HepG2 (cell line): ENCODE data around the gene PRADC1. TPM values are rescaled to one million over a fixed set of nuclear protein-coding genes. Genes with fewer than 3 reads are reported as not detected.

Experiments
- ATAC-seq: fragments of 200-7000 bp; cut with Tn5 transposase; 3 replicates; pipeline ENCODE4 v1.9.1; 2020; ENCODE audit warnings: mild to moderate bottlenecking, moderate library complexity
- BruUV-seq: library from RNA; stranded (reverse); fragments of 400-500 nt; replicated peaks from 2 replicates; lab custom pipeline; 2021; lab: Mats Ljungman, UMichigan
- CTCF ChIA-PET: fragments of 300-600 bp; formaldehyde crosslinking; extraction: SDS; loops from one replicate; lab custom pipeline; 2021; ENCODE audit warnings: low total read pairs, inconsistent platforms, low intra/inter-chr PET ratio; lab: Yijun Ruan, JAX
- POLR2A ChIA-PET: fragments of 350-600 bp; sonication (Branson Sonifier 250); formaldehyde crosslinking; loops from one replicate; lab custom pipeline; 2020; ENCODE audit warnings: antibody characterized with exemption, inconsistent platforms; lab: Yijun Ruan, JAX
- DNase-seq: peaks from one replicate; pipeline ENCODE4 v3.0.0-alpha.2; 2015; ENCODE audit warnings: low spot score
- FAIRE-seq: peaks from 3 replicates; lab custom pipeline; 2011; peaks lifted over from hg19 to GRCh38; lab: Jason Lieb, UNC
- H2AFZ ChIP-seq: one replicate; pipeline ENCODE4 v1.6.1; 2011; ENCODE audit warnings: low read length, inconsistent platforms
- H3K27ac ChIP-seq: fragments of 300-600 bp; 3 replicates; pipeline ENCODE4 v1.8.0; 2011; ENCODE audit warnings: mixed run types, mild to moderate bottlenecking, mixed read lengths, low read length, inconsistent platforms; ENCODE audit not compliant: insufficient read depth; ENCODE audit errors: extremely low read length
- H3K27me3 ChIP-seq, 2 experiments: fragments of 200-600 bp in 1 of 2; 2 replicates in 1 of 2; 3 replicates in 1 of 2; pipeline versions ENCODE4 v1.6.0 to v1.8.0; 2011; ENCODE audit warnings: low read length in 2 of 2, mild to moderate bottlenecking in 2 of 2, moderate library complexity in 2 of 2, inconsistent platforms in 1 of 2; ENCODE audit not compliant: insufficient read depth in 2 of 2, control insufficient read depth in 1 of 2
- H3K36me3 ChIP-seq, 2 experiments: fragments of 200-600 bp in 1 of 2; replicated peaks in 1 of 2; 2 replicates in 1 of 2; 3 replicates in 1 of 2; pipeline versions ENCODE4 v1.5.1 to v1.8.0; 2011; ENCODE audit warnings: low read length in 2 of 2, inconsistent platforms in 1 of 2; ENCODE audit not compliant: insufficient read depth in 2 of 2, control insufficient read depth in 1 of 2
- H3K4me1 ChIP-seq: 2 replicates; pipeline ENCODE4 v1.5.1; 2012; ENCODE audit warnings: low read length, inconsistent platforms; ENCODE audit not compliant: insufficient read depth
- H3K4me2 ChIP-seq: 2 replicates; pipeline ENCODE4 v1.6.0; 2011; ENCODE audit warnings: low read depth, low read length, inconsistent platforms
- H3K4me3 ChIP-seq, 3 experiments: fragments of 200-600 bp in 1 of 3; sonication (generic), shearing (Covaris generic) in 1 of 3; replicated peaks in 1 of 3; 2 replicates each; pipeline ENCODE4 v1.5.1; 2011 to 2016; ENCODE audit warnings: low read length in 3 of 3, inconsistent platforms in 2 of 3, low read depth in 2 of 3, mild to moderate bottlenecking in 2 of 3, control low read depth in 1 of 3, mixed read lengths in 1 of 3; ENCODE audit not compliant: insufficient read depth in 1 of 3
- H3K79me2 ChIP-seq: one replicate; pipeline ENCODE4 v1.6.1; 2011; ENCODE audit warnings: low read length, inconsistent platforms; ENCODE audit not compliant: insufficient read depth
- H3K9ac ChIP-seq: 2 replicates; pipeline ENCODE4 v1.6.0; 2011; ENCODE audit warnings: mild to moderate bottlenecking, low read depth, low read length, inconsistent platforms; ENCODE audit not compliant: insufficient read depth
- H3K9me3 ChIP-seq: 2 replicates; pipeline ENCODE4 v1.5.1; 2012; ENCODE audit warnings: mild to moderate bottlenecking, low read length
- H4K20me1 ChIP-seq: 2 replicates; pipeline ENCODE4 v1.6.0; 2011; ENCODE audit warnings: inconsistent platforms, mild to moderate bottlenecking, low read length, moderate library complexity; ENCODE audit not compliant: insufficient read depth
- ADNP ChIP-seq: sonication (generic); formaldehyde crosslinking; IDR thresholded peaks from 2 replicates; pipeline ENCODE4 v1.4.0; 2020; ENCODE audit warnings: missing genetic modification reagents
- BRD4 ChIP-seq: sonication (generic); formaldehyde crosslinking; IDR thresholded peaks from 2 replicates; pipeline ENCODE4 v1.4.0; 2020; ENCODE audit warnings: missing genetic modification reagents
- ELF4 ChIP-seq: sonication (generic); formaldehyde crosslinking; IDR thresholded peaks from 2 replicates; pipeline ENCODE4 v1.5.0; 2020; ENCODE audit warnings: missing genetic modification reagents, mild to moderate bottlenecking, moderate library complexity, borderline replicate concordance
- ETV5 ChIP-seq: IDR thresholded peaks from 2 replicates; pipeline ENCODE4 v1.6.1; 2018; ENCODE audit warnings: missing biosample characterization, missing genetic modification reagents, inconsistent platforms, borderline replicate concordance
- FOXK2 ChIP-seq: fragments of 450-650 bp; IDR thresholded peaks from 2 replicates; pipeline ENCODE4 v1.6.1; 2016
- NONO ChIP-seq, 2 experiments: fragments of 450-650 bp in 1 of 2; sonication (generic) in 1 of 2; formaldehyde crosslinking in 1 of 2; IDR thresholded peaks in 1 of 2; conservative IDR thresholded peaks in 1 of 2; 2 replicates each; pipeline versions ENCODE4 v1.6.1 to v1.8.0; 2017 to 2022; ENCODE audit warnings: mild to moderate bottlenecking in 1 of 2, missing genetic modification reagents in 1 of 2, moderate library complexity in 1 of 2
- RARG ChIP-seq: sonication (generic); formaldehyde crosslinking; IDR thresholded peaks from 2 replicates; pipeline ENCODE4 v1.4.0; 2020; ENCODE audit warnings: low read depth, mild to moderate bottlenecking, missing genetic modification reagents
- RBM39 ChIP-seq: fragments of 200-400 bp; formaldehyde crosslinking; IDR thresholded peaks from one replicate; pipeline ENCODE4 v1.6.1; 2018; ENCODE audit warnings: antibody characterized with exemption, mild to moderate bottlenecking, low read depth, low read length; ENCODE audit not compliant: poor library complexity, severe bottlenecking
- SMARCC2 ChIP-seq: fragments of 450-650 bp; IDR thresholded peaks from 2 replicates; pipeline ENCODE4 v1.6.1; 2017; ENCODE audit warnings: antibody characterized with exemption, mild to moderate bottlenecking
- XBP1 ChIP-seq: sonication (generic); formaldehyde crosslinking; IDR thresholded peaks from 2 replicates; pipeline ENCODE4 v1.5.0; 2020; ENCODE audit warnings: missing genetic modification reagents
- ZBTB21 ChIP-seq: sonication (generic); formaldehyde crosslinking; IDR thresholded peaks from 2 replicates; pipeline ENCODE4 v1.4.0; 2020; ENCODE audit warnings: missing genetic modification reagents
- ZNF260 ChIP-seq: sonication (generic); formaldehyde crosslinking; IDR thresholded peaks from 2 replicates; pipeline ENCODE4 v1.4.0; 2020; ENCODE audit warnings: missing genetic modification reagents, low read depth, mild to moderate bottlenecking, borderline replicate concordance
- ZNF296 ChIP-seq: sonication (generic); formaldehyde crosslinking; conservative IDR thresholded peaks from 2 replicates; pipeline ENCODE4 v1.5.0; 2020; ENCODE audit warnings: mild to moderate bottlenecking, missing genetic modification reagents
- ZNF496 ChIP-seq: sonication (generic); formaldehyde crosslinking; IDR thresholded peaks from 2 replicates; pipeline ENCODE4 v1.8.1; 2023; ENCODE audit warnings: mild to moderate bottlenecking, moderate library complexity, missing genetic modification reagents; ENCODE audit not compliant: insufficient replicate concordance
- ZNF572 ChIP-seq: sonication (generic); formaldehyde crosslinking; IDR thresholded peaks from 2 replicates; pipeline ENCODE4 v1.5.1; 2020; ENCODE audit warnings: mild to moderate bottlenecking, missing genetic modification reagents
- WGBS: methylation state at CpG from one replicate; pipeline ENCODE4 v1.1.6; 2017; ENCODE audit warnings: low lambda C conversion rate; 5-methylcytosine and 5-hydroxymethylcytosine counted together
- in situ Hi-C: cut with HindIII; loops from 2 replicates; pipeline ENCODE4 v1.10.0; 2017; ENCODE audit warnings: low pct_unique_long_range_greater_than_20kb; ENCODE audit not compliant: extremely low pct_ligation_motif_present
- intact Hi-C: fragments of 100-400 bp; cut with micrococcal nuclease; formaldehyde crosslinking; loops from one replicate; pipeline ENCODE4 v1.10.0; 2022; ENCODE audit not compliant: unreplicated experiment
- polyA plus RNA-seq, 8 experiments: library from polyadenylated mRNA; depleted of rRNA in 3 of 8; stranded (reverse) in 7 of 8; unstranded in 1 of 8; fragments of >200 nt; fragmentation: Illumina TruSeq in 4 of 8; extraction: Trizol in 4 of 8; gene quantifications; 2 replicates each; pipeline versions ENCODE4 v1.2.1 to v1.2.3, GENCODE V29; 2011 to 2016; ENCODE audit warnings: low read depth in 4 of 8, missing spikeins in 1 of 8, mixed read lengths in 1 of 8; ENCODE audit not compliant: insufficient read depth in 1 of 8
- total RNA-seq, 5 experiments: library from RNA; depleted of rRNA; stranded (reverse); fragments of >200 nt; fragmentation: Illumina TruSeq; extraction: Trizol; gene quantifications; 2 replicates each; pipeline ENCODE4 v1.2.3, GENCODE V29; 2016; ENCODE audit warnings: low read depth in 1 of 5
- TF ChIP-seq, protein P1 (sequence below): sonication (generic); formaldehyde crosslinking; IDR thresholded peaks from 2 replicates; pipeline ENCODE4 v1.4.0; 2020; ENCODE audit warnings: mild to moderate bottlenecking, missing genetic modification reagents
- TF ChIP-seq, protein P2 (sequence below): sonication (generic); formaldehyde crosslinking; IDR thresholded peaks from 2 replicates; pipeline ENCODE4 v1.4.0; 2020; ENCODE audit warnings: missing genetic modification reagents
- TF ChIP-seq, protein P3 (sequence below): sonication (generic); formaldehyde crosslinking; IDR thresholded peaks from 2 replicates; pipeline ENCODE4 v1.5.0; 2020; ENCODE audit warnings: missing genetic modification reagents
- TF ChIP-seq, protein P4 (sequence below): sonication (generic); formaldehyde crosslinking; IDR thresholded peaks from 2 replicates; pipeline ENCODE4 v1.4.0; 2020; ENCODE audit warnings: missing genetic modification reagents

Gene PRADC1
- total and polyA plus RNA-seq, 2 of the 13 experiments (the other 11 are each of a cell fraction or from before 2014, with no cell fraction given), result 12.1 to 37.2 TPM

DNA sequence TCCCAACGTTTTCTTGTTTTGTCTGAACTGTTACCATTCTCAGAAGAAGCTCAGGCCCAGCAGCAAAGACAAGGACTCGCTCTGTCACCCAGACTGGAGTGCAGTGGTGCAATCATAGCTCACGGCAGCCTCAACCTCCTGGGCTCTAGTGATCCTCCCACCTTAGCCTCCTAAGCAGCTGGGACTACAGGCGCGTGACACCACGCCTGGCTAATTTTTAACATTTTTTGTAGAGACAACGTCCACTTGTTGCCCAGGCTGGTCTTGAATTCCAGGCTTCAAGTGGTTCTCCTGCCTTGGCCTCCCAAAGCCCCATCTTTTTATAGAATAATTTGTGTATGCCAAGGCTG lies 21.0 kb downstream of the PRADC1 start (continued):
- TF ChIP-seq SMARCC2 (no peak), ELF4 (no peak), ADNP (CRISPR knock-in tag) (0 out of 2 replicates have a peak, but pooled peaks have one; percentile 32), ETV5 (CRISPR knock-in tag) (no peak)

DNA sequence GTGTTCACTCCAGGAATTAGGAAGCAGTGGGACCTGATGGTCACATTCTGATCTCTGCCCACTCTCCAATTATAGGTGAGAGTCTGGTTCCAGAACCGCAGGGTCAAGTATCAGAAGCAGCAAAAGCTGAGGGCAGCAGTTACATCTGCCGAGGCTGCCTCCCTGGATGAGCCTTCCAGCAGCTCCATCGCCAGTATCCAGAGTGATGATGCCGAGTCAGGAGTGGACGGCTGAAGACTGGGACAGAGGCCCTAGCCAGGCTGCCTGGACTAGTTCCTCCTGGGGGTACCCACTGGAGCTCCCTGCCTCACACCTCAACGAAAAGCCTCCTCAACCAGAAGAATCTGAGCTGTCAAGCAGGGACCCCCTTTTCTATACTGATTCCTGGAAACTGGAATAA lies 22.3 kb downstream of the PRADC1 start:
- Histone ChIP-seq H3K36me3 (no peaks in the 10 kb centered on the region), H3K4me1 (peaks cover 61% of the 10 kb centered on the region), H4K20me1 (peaks cover 4% of the 10 kb centered on the region; the same call in 1 of the 2 replicates), H3K4me3 (no peak overlapping the region), H3K79me2 (peaks cover 16% of the 10 kb centered on the region), H2AFZ (no peak overlapping the region), H3K27me3 (no peaks in the 10 kb centered on the region), H3K9ac (no peak overlapping the region), H3K9me3 (no peaks in the 10 kb centered on the region), H3K27ac (no peak overlapping the region), H3K4me2 (peak overlapping the region; percentile 56; the same call in 1 of the 2 replicates)
- FAIRE-seq (no peak), ATAC-seq (no peak), DNase-seq (no peak)
- ChIA-PET CTCF (no interaction called here), POLR2A (interaction anchor here (0.9 to 4.5 kb wide), 3 partner anchors 16 to 175 kb away, joined by 3 to 93 read pairs (median 3); no protein-coding TSS in a partner anchor)
- intact Hi-C loops, result loop anchor here (10.0 kb wide), 1 partner anchor 174 kb away; the partner anchor contains the start of gene ALMS1
- no peak for TF ChIP-seq RARG (CRISPR knock-in tag)
- TF ChIP-seq, protein P1, sequence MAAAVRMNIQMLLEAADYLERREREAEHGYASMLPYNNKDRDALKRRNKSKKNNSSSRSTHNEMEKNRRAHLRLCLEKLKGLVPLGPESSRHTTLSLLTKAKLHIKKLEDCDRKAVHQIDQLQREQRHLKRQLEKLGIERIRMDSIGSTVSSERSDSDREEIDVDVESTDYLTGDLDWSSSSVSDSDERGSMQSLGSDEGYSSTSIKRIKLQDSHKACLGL (CRISPR knock-in tag), result no peak
- TF ChIP-seq, protein P2, sequence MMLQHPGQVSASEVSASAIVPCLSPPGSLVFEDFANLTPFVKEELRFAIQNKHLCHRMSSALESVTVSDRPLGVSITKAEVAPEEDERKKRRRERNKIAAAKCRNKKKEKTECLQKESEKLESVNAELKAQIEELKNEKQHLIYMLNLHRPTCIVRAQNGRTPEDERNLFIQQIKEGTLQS (CRISPR knock-in tag), result no peak
- no peak for TF ChIP-seq XBP1 (CRISPR knock-in tag)
- TF ChIP-seq ZBTB21, result no peak
- TF ChIP-seq, protein P3, sequence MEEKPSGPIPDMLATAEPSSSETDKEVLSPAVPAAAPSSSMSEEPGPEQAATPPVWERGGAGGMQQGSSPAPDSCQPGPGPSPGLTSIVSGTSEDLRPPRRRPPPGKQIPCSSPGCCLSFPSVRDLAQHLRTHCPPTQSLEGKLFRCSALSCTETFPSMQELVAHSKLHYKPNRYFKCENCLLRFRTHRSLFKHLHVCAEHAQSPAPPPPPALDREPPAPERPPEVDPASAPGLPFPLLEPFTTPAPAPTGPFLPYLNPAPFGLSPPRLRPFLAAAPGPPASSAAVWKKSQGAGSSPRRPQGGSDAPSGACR (CRISPR knock-in tag), result no peak
- no peak for TF ChIP-seq ZNF572 (CRISPR knock-in tag)
- TF ChIP-seq RBM39, result no peak
- TF ChIP-seq NONO (IDR thresholded peaks at IDR 0.05), result no peak
- no peak for TF ChIP-seq NONO (CRISPR knock-in tag; conservative IDR thresholded peaks at IDR 0.05)
- no peak for TF ChIP-seq FOXK2
- no peak for TF ChIP-seq ZNF496 (CRISPR knock-in tag)
- no peak for TF ChIP-seq ZNF260 (CRISPR knock-in tag)
- no peak for TF ChIP-seq ZNF296 (CRISPR knock-in tag)
- no peak for TF ChIP-seq BRD4 (CRISPR knock-in tag)
- TF ChIP-seq, protein P4, sequence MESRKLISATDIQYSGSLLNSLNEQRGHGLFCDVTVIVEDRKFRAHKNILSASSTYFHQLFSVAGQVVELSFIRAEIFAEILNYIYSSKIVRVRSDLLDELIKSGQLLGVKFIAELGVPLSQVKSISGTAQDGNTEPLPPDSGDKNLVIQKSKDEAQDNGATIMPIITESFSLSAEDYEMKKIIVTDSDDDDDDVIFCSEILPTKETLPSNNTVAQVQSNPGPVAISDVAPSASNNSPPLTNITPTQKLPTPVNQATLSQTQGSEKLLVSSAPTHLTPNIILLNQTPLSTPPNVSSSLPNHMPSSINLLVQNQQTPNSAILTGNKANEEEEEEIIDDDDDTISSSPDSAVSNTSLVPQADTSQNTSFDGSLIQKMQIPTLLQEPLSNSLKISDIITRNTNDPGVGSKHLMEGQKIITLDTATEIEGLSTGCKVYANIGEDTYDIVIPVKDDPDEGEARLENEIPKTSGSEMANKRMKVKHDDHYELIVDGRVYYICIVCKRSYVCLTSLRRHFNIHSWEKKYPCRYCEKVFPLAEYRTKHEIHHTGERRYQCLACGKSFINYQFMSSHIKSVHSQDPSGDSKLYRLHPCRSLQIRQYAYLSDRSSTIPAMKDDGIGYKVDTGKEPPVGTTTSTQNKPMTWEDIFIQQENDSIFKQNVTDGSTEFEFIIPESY (CRISPR knock-in tag), result no peak
- WGBS, result 27% methylated on average over 6 of the region's 6 CpGs
- in situ Hi-C loops, result loop anchor here (5.0 kb wide), 1 partner anchor 33 kb away; no protein-coding TSS in a partner anchor
- BruUV-seq, result no TSS peak
